Stimulated activated memory B cell treated with anti-CD40 and anti-IgM and Interleukin-4, amounts not matched to agents 10 μg/mL and 1 μg/mL and 100 μg/mL, for 72 hours (primary cell): ENCODE results near the gene ZC3H11A.
"Not testable (repeated sequence)": the region's sequence is repeated elsewhere in the genome, so short reads cannot be mapped to it uniquely, and the experiment has no call there.

Experiments
- ATAC-seq: fragments of 150-1000 bp; cut with Tn5 transposase; 2 replicates; pipeline ENCODE4 v1.10.0; 2021
- H3K27ac Mint-ChIP-seq: one replicate; pipeline ENCODE4 v1.8.0; 2022; ENCODE audit warnings: mild to moderate bottlenecking, mixed read lengths
- H3K27me3 Mint-ChIP-seq: one replicate; pipeline ENCODE4 v1.8.0; 2022; ENCODE audit warnings: mixed read lengths
- H3K36me3 Mint-ChIP-seq: one replicate; pipeline ENCODE4 v1.8.0; 2022; ENCODE audit warnings: mixed read lengths
- H3K4me1 Mint-ChIP-seq: one replicate; pipeline ENCODE4 v1.8.0; 2022; ENCODE audit warnings: mixed read lengths
- H3K4me3 Mint-ChIP-seq: one replicate; pipeline ENCODE4 v1.8.0; 2022; ENCODE audit warnings: mild to moderate bottlenecking, moderate library complexity, mixed read lengths
- H3K9me3 Mint-ChIP-seq: one replicate; pipeline ENCODE4 v1.8.0; 2022; ENCODE audit warnings: mixed read lengths

ZC3H11A gene

GRCh38 chr1:203795441-203796235, at the start of gene ZC3H11A, which contains the start of gene ZBED6:
Gene ZC3H11A (plus strand): TSS chr1:203795623. CDS start chr1:203817071, 21,448 bp downstream.
Gene ZBED6 (plus strand): TSS chr1:203795623. CDS start chr1:203797523, 1,900 bp downstream.
- no peaks in the 10 kb centered on the region for H3K27me3 Mint-ChIP-seq
- H3K36me3 Mint-ChIP-seq = peaks cover 11% of the 10 kb centered on the region
- no peaks in the 10 kb centered on the region for H3K9me3 Mint-ChIP-seq
- peak within 1 kb of the TSS; percentile 91 for H3K4me3 Mint-ChIP-seq
- H3K4me1 Mint-ChIP-seq = peaks cover 36% of the 10 kb centered on the region
- peak within 1 kb of the TSS; percentile 90 for H3K27ac Mint-ChIP-seq
- peak; percentile 100 for ATAC-seq

- Mint-ChIP-seq H3K4me3 (no peak overlapping the region), H3K27ac (peak overlapping the region; percentile 24), H3K36me3 (no peaks in the 10 kb centered on the region), H3K27me3 (no peaks in the 10 kb centered on the region), H3K9me3 (peaks cover 3% of the 10 kb centered on the region), H3K4me1 (peaks cover 24% of the 10 kb centered on the region)
- no peak for ATAC-seq
These were observed 49.1 kb upstream of the ZC3H11A start for GRCh38 chr1:203746281-203746680.

- Mint-ChIP-seq H3K36me3 (no peaks in the 10 kb centered on the region), H3K4me3 (no peak overlapping the region), H3K4me1 (peaks cover 22% of the 10 kb centered on the region), H3K9me3 (no peaks in the 10 kb centered on the region), H3K27me3 (no peaks in the 10 kb centered on the region), H3K27ac (peak overlapping the region; percentile 40)
- no peak for ATAC-seq
These were observed 44.4 kb upstream of the ZC3H11A start for GRCh38 chr1:203751051-203751450.

GRCh38 chr1:203751618-203752361, 43.6 kb upstream of the ZC3H11A start:
- Mint-ChIP-seq H3K4me1 (peaks cover 29% of the 10 kb centered on the region), H3K27ac (peak overlapping the region; percentile 40)
- H3K4me3 Mint-ChIP-seq, ATAC-seq, H3K36me3 Mint-ChIP-seq, H3K27me3 Mint-ChIP-seq, H3K9me3 Mint-ChIP-seq: not testable (repeated sequence)

- Mint-ChIP-seq H3K4me1 (peaks cover 33% of the 10 kb centered on the region), H3K9me3 (no peaks in the 10 kb centered on the region), H3K4me3 (peak overlapping the region; percentile 58), H3K27ac (peak overlapping the region; percentile 99), H3K27me3 (no peaks in the 10 kb centered on the region), H3K36me3 (no peaks in the 10 kb centered on the region)
- peak; percentile 82 for ATAC-seq
These were observed 41.0 kb upstream of the ZC3H11A start for GRCh38 chr1:203754455-203754864.

GRCh38 chr1:203756036-203756435, 39.4 kb upstream of the ZC3H11A start:
- Mint-ChIP-seq H3K4me1 (peaks cover 38% of the 10 kb centered on the region), H3K27ac (peak overlapping the region; percentile 99), H3K27me3 (no peaks in the 10 kb centered on the region), H3K9me3 (no peaks in the 10 kb centered on the region), H3K4me3 (no peak overlapping the region), H3K36me3 (no peaks in the 10 kb centered on the region)
- no peak for ATAC-seq

- peaks cover 40% of the 10 kb centered on the region for H3K4me1 Mint-ChIP-seq
- not testable (repeated sequence) for H3K4me3 Mint-ChIP-seq, ATAC-seq, H3K27me3 Mint-ChIP-seq, H3K27ac Mint-ChIP-seq, H3K36me3 Mint-ChIP-seq, H3K9me3 Mint-ChIP-seq
These were observed 36.7 kb upstream of the ZC3H11A start for GRCh38 chr1:203758749-203759148.

GRCh38 chr1:203760506-203760905, 34.9 kb upstream of the ZC3H11A start:
- Mint-ChIP-seq H3K27me3 (no peaks in the 10 kb centered on the region), H3K4me3 (no peak overlapping the region), H3K36me3 (no peaks in the 10 kb centered on the region), H3K4me1 (peaks cover 45% of the 10 kb centered on the region), H3K9me3 (no peaks in the 10 kb centered on the region), H3K27ac (no peak overlapping the region)
- ATAC-seq = no peak

GRCh38 chr1:203761958-203762357, 33.5 kb upstream of the ZC3H11A start:
- peaks cover 36% of the 10 kb centered on the region for H3K4me1 Mint-ChIP-seq
- not testable (repeated sequence) for H3K27ac Mint-ChIP-seq, H3K36me3 Mint-ChIP-seq, H3K9me3 Mint-ChIP-seq, H3K27me3 Mint-ChIP-seq, H3K4me3 Mint-ChIP-seq, ATAC-seq

- peaks cover 43% of the 10 kb centered on the region for H3K4me1 Mint-ChIP-seq
- no peaks in the 10 kb centered on the region for H3K9me3 Mint-ChIP-seq
- no peak for ATAC-seq
- H3K27me3 Mint-ChIP-seq = no peaks in the 10 kb centered on the region
- H3K27ac Mint-ChIP-seq = peak overlapping the region; percentile 95
- H3K36me3 Mint-ChIP-seq = peaks cover 7% of the 10 kb centered on the region
- H3K4me3 Mint-ChIP-seq = no peak overlapping the region
These were observed 31.9 kb upstream of the ZC3H11A start for GRCh38 chr1:203763505-203763904.

- Mint-ChIP-seq H3K4me3 (peak overlapping the region; percentile 89), H3K27me3 (no peaks in the 10 kb centered on the region), H3K36me3 (peaks cover 15% of the 10 kb centered on the region), H3K4me1 (peaks cover 50% of the 10 kb centered on the region), H3K27ac (peak overlapping the region; percentile 95), H3K9me3 (no peaks in the 10 kb centered on the region)
- ATAC-seq = peak; percentile 59
These were observed 31.1 kb upstream of the ZC3H11A start for GRCh38 chr1:203764105-203765028.

GRCh38 chr1:203765029-203765837, 30.2 kb upstream of the ZC3H11A start, which contains the start of gene LAX1:
Gene LAX1 (plus strand): TSS chr1:203765183. CDS start chr1:203765566, 383 bp downstream.
- H3K4me1 Mint-ChIP-seq = peaks cover 45% of the 10 kb centered on the region

GRCh38 chr1:203768256-203768655, 27.2 kb upstream of the ZC3H11A start:
- Mint-ChIP-seq H3K36me3 (peaks cover 42% of the 10 kb centered on the region), H3K27me3 (no peaks in the 10 kb centered on the region), H3K4me3 (no peak overlapping the region), H3K27ac (peak overlapping the region; percentile 79), H3K4me1 (peaks cover 38% of the 10 kb centered on the region), H3K9me3 (no peaks in the 10 kb centered on the region)
- no peak for ATAC-seq

More at GRCh38 chr1:203765029-203765837, 30.2 kb upstream of the ZC3H11A start, which contains the start of gene LAX1:
- peak; percentile 95 for ATAC-seq
- no peaks in the 10 kb centered on the region for H3K27me3 Mint-ChIP-seq
- peak within 1 kb of the TSS; percentile 89 for H3K4me3 Mint-ChIP-seq
- H3K9me3 Mint-ChIP-seq = no peaks in the 10 kb centered on the region
- peak within 1 kb of the TSS; percentile 95 for H3K27ac Mint-ChIP-seq
- peaks cover 20% of the 10 kb centered on the region for H3K36me3 Mint-ChIP-seq
